Measurements from ENCODE around the gene ILF3. TPM values are rescaled to one million over a fixed set of nuclear protein-coding genes. Genes with fewer than 3 reads are reported as not detected.

The ILF3 gene
- polyA plus RNA-seq, 1 donor (not counting 4 experiments of a cell fraction or from before 2014, with no cell fraction given), result 162 TPM

GRCh38 chr19:10643968-10644259 is 10.2 kb upstream of the ILF3 start:
- no peak overlapping the region for H2AFZ ChIP-seq (ENCODE audit: control insufficient read depth, low read length)
- DNase-seq (ENCODE audit: low read depth, low spot score) (no peak), FAIRE-seq (no peak)
- H3K27me3 ChIP-seq (ENCODE audit: control insufficient read depth, extremely low read depth, insufficient read depth, low read length), result no peaks in the 10 kb centered on the region
- dilution Hi-C loops (cut with MboI; ENCODE audit: extremely low pct_ligation_motif_present, low sequenced_read_pairs), result no loop called here
- no peaks in the 10 kb centered on the region for H3K79me2 ChIP-seq (ENCODE audit: control insufficient read depth, insufficient read depth, low read length)
- H3K9me1 ChIP-seq (ENCODE audit: control insufficient read depth, extremely low read depth, insufficient read depth, low read length), result no peaks in the 10 kb centered on the region
- peaks cover 12 to 15% of the 10 kb centered on the region in 2 experiments for H3K36me3 ChIP-seq (ENCODE audit: control insufficient read depth in 2 of 2, extremely low read depth in 1 of 2, insufficient read depth in 2 of 2, low read length in 2 of 2)
- no peaks in the 10 kb centered on the region for H4K20me1 ChIP-seq (ENCODE audit: control insufficient read depth, extremely low read depth, insufficient read depth, low read length)
- TF ChIP-seq CTCF (optimal IDR thresholded peaks at IDR 0.05 in 1 of 3, IDR thresholded peaks at IDR 0.05 in 1 of 3, conservative IDR thresholded peaks at IDR 0.05 in 1 of 3; ENCODE audit: extremely low read depth in 1 of 3, insufficient read depth in 2 of 3, low read length in 3 of 3), result no peak
- TF ChIP-seq EZH2 (IDR thresholded peaks at IDR 0.05; ENCODE audit: low read length), result no peak
- peaks cover 15% of the 10 kb centered on the region for H3K4me1 ChIP-seq (ENCODE audit: control insufficient read depth, extremely low read depth, insufficient read depth, low read length)
- H3K9ac ChIP-seq (ENCODE audit: control insufficient read depth, extremely low read depth, insufficient read depth, low read length), result no peak overlapping the region
- H3K9me3 ChIP-seq (ENCODE audit: control insufficient read depth, low read depth, low read length), result no peaks in the 10 kb centered on the region
- no peak overlapping the region for H3K4me2 ChIP-seq (ENCODE audit: control insufficient read depth, extremely low read depth, insufficient read depth, low read depth, low read length)
- no peak overlapping the region for H3K27ac ChIP-seq (ENCODE audit: control insufficient read depth, insufficient read depth, low read length)
- no peak overlapping the region for H3K4me3 ChIP-seq (ENCODE audit: control insufficient read depth in 2 of 3, extremely low read depth in 1 of 3, insufficient read depth in 2 of 3, low read depth in 1 of 3, low read length in 3 of 3)

- dilution Hi-C loops (cut with MboI; ENCODE audit: extremely low pct_ligation_motif_present, low sequenced_read_pairs), result no loop called here
- Histone ChIP-seq H3K4me1 (ENCODE audit: control insufficient read depth, extremely low read depth, insufficient read depth, low read length) (peaks cover 15% of the 10 kb centered on the region), H2AFZ (ENCODE audit: control insufficient read depth, low read length) (no peak overlapping the region), H3K79me2 (ENCODE audit: control insufficient read depth, insufficient read depth, low read length) (no peaks in the 10 kb centered on the region), H3K9ac (ENCODE audit: control insufficient read depth, extremely low read depth, insufficient read depth, low read length) (peak overlapping the region; percentile 35), H3K27me3 (ENCODE audit: control insufficient read depth, extremely low read depth, insufficient read depth, low read length) (no peaks in the 10 kb centered on the region), H3K9me3 (ENCODE audit: control insufficient read depth, low read depth, low read length) (no peaks in the 10 kb centered on the region), H3K9me1 (ENCODE audit: control insufficient read depth, extremely low read depth, insufficient read depth, low read length) (no peaks in the 10 kb centered on the region), H3K36me3 (ENCODE audit: control insufficient read depth in 2 of 2, extremely low read depth in 1 of 2, insufficient read depth in 2 of 2, low read length in 2 of 2) (peaks cover 12 to 15% of the 10 kb centered on the region in 2 experiments), H3K4me3 (ENCODE audit: control insufficient read depth in 2 of 3, extremely low read depth in 1 of 3, insufficient read depth in 2 of 3, low read depth in 1 of 3, low read length in 3 of 3) (no peak overlapping the region), H3K4me2 (ENCODE audit: control insufficient read depth, extremely low read depth, insufficient read depth, low read depth, low read length) (peak overlapping the region; percentile 41), H3K27ac (ENCODE audit: control insufficient read depth, insufficient read depth, low read length) (peak overlapping the region; percentile 49), H4K20me1 (ENCODE audit: control insufficient read depth, extremely low read depth, insufficient read depth, low read length) (no peaks in the 10 kb centered on the region)
- DNase-seq (ENCODE audit: low read depth, low spot score) (no peak), FAIRE-seq (peak; percentile 44)
- no peak for TF ChIP-seq EZH2 (IDR thresholded peaks at IDR 0.05; ENCODE audit: low read length)
- TF ChIP-seq CTCF (optimal IDR thresholded peaks at IDR 0.05 in 1 of 3, IDR thresholded peaks at IDR 0.05 in 1 of 3, conservative IDR thresholded peaks at IDR 0.05 in 1 of 3; ENCODE audit: extremely low read depth in 1 of 3, insufficient read depth in 2 of 3, low read length in 3 of 3), result peak; percentile 82 to 96 (median 82)
These were observed 9.7 kb upstream of the ILF3 start for GRCh38 chr19:10644260-10645007.
